8988T (cell line): ENCODE data around the gene MPG.
A peak's percentile ranks its signal among the peaks of the same experiment; 100 is the strongest.
"Not testable (repeated sequence)": the region's sequence is repeated elsewhere in the genome, so short reads cannot be mapped to it uniquely, and the experiment has no call there.

Source experiments
- DNase-seq: peaks from one replicate; pipeline ENCODE4 v3.0.0; 2011

The MPG gene

GRCh38 chr16:77807-78443, at the start of gene MPG:
TSS of gene MPG (plus strand) at chr16:78225. CDS start at chr16:78310, 85 bp downstream.
- peak; percentile 97 for DNase-seq

- DNase-seq, result not testable (repeated sequence)
Observed at GRCh38 chr16:30627-31026, 47.4 kb upstream of the MPG start.

- DNase-seq, result not testable (repeated sequence)
Observed at GRCh38 chr16:33154-33876, 44.7 kb upstream of the MPG start.

- DNase-seq, result no peak
Observed at GRCh38 chr16:33877-34647, 44.0 kb upstream of the MPG start.

GRCh38 chr16:34648-34987, 43.4 kb upstream of the MPG start:
- no peak for DNase-seq

- DNase-seq, result no peak
Observed at GRCh38 chr16:35011-35677, 42.9 kb upstream of the MPG start.

- DNase-seq, result no peak
Observed at GRCh38 chr16:35678-36305, 42.2 kb upstream of the MPG start.

- DNase-seq, result no peak
Observed at GRCh38 chr16:36336-36984, 41.6 kb upstream of the MPG start.

GRCh38 chr16:37511-37910, 40.5 kb upstream of the MPG start:
- DNase-seq, result no peak

GRCh38 chr16:38206-38605, 39.8 kb upstream of the MPG start:
- DNase-seq, result not testable (repeated sequence)

- DNase-seq, result no peak
Observed at GRCh38 chr16:38941-39892, 38.8 kb upstream of the MPG start.

GRCh38 chr16:41439-42068, 36.5 kb upstream of the MPG start:
- DNase-seq, result no peak

GRCh38 chr16:42069-42457, 36.0 kb upstream of the MPG start:
- DNase-seq, result no peak

- DNase-seq, result no peak
Observed at GRCh38 chr16:42691-43090, 35.3 kb upstream of the MPG start.

GRCh38 chr16:43294-43693, 34.7 kb upstream of the MPG start:
- DNase-seq, result no peak

- DNase-seq, result no peak
Observed at GRCh38 chr16:44655-45054, 33.4 kb upstream of the MPG start.

GRCh38 chr16:45454-45853, 32.6 kb upstream of the MPG start:
- no peak for DNase-seq

GRCh38 chr16:46510-46909, 31.5 kb upstream of the MPG start:
- DNase-seq, result not testable (repeated sequence)

GRCh38 chr16:47234-47633, 30.8 kb upstream of the MPG start:
- no peak for DNase-seq

GRCh38 chr16:50769-51591, 27.0 kb upstream of the MPG start:
- no peak for DNase-seq
